ENCODE measurements around the gene LHFPL6. TPM values are rescaled to one million over a fixed set of nuclear protein-coding genes. Genes with fewer than 3 reads are reported as not detected.

Gene LHFPL6
- total RNA-seq, 3 donors from 2014 or later (not counting 1 experiment from before 2014, with no cell fraction given) = not detected

- ATAC-seq (no peak), DNase-seq (no peak)
- no peak for TF ChIP-seq CTCF (IDR thresholded peaks at IDR 0.05)
- Mint-ChIP-seq H3K4me1 (no peaks in the 10 kb centered on the region), H3K9me3 (peaks cover 3 to 4% of the 10 kb centered on the region in 2 donors), H3K27me3 (ENCODE audit: low read depth in 2 of 2) (peaks cover 0 to 4% of the 10 kb centered on the region in 2 donors), H3K27ac (no peak overlapping the region), H3K36me3 (no peaks in the 10 kb centered on the region), H3K4me3 (no peak overlapping the region)
- Histone ChIP-seq H3K4me3 (ENCODE audit: low read length) (no peak overlapping the region), H3K36me3 (ENCODE audit: control insufficient read depth, insufficient read depth, low read length) (no peaks in the 10 kb centered on the region), H3K4me1 (ENCODE audit: control insufficient read depth, insufficient read depth, low read length) (no peaks in the 10 kb centered on the region), H3K9me3 (ENCODE audit: control insufficient read depth, insufficient read depth, low read length) (no peaks in the 10 kb centered on the region), H3K27me3 (ENCODE audit: control insufficient read depth, insufficient read depth, low read length) (no peaks in the 10 kb centered on the region), H3K27ac (ENCODE audit: low read length) (no peak overlapping the region)
- intact Hi-C loops (cut with micrococcal nuclease) = no loop called here
- 65% methylated on average over 6 of the region's 6 CpGs for WGBS (ENCODE audit: insufficient coverage)
Measured at GRCh38 chr13:39490136-39490535, 112.9 kb downstream of the LHFPL6 start.

- Mint-ChIP-seq H3K36me3 (no peaks in the 10 kb centered on the region), H3K27ac (no peak overlapping the region), H3K9me3 (peaks cover 3 to 4% of the 10 kb centered on the region in 2 donors), H3K27me3 (ENCODE audit: low read depth in 2 of 2) (peaks cover 0 to 4% of the 10 kb centered on the region in 2 donors), H3K4me1 (no peaks in the 10 kb centered on the region), H3K4me3 (no peak overlapping the region)
- DNase-seq (no peak), ATAC-seq (no peak)
- Histone ChIP-seq H3K9me3 (ENCODE audit: control insufficient read depth, insufficient read depth, low read length) (no peaks in the 10 kb centered on the region), H3K27ac (ENCODE audit: low read length) (no peak overlapping the region), H3K36me3 (ENCODE audit: control insufficient read depth, insufficient read depth, low read length) (no peaks in the 10 kb centered on the region), H3K4me1 (ENCODE audit: control insufficient read depth, insufficient read depth, low read length) (no peaks in the 10 kb centered on the region), H3K4me3 (ENCODE audit: low read length) (no peak overlapping the region), H3K27me3 (ENCODE audit: control insufficient read depth, insufficient read depth, low read length) (no peaks in the 10 kb centered on the region)
- intact Hi-C loops (cut with micrococcal nuclease) = no loop called here
- TF ChIP-seq CTCF (IDR thresholded peaks at IDR 0.05) = no peak
Measured at GRCh38 chr13:39486758-39487157, 116.2 kb downstream of the LHFPL6 start.

- H3K4me3 Mint-ChIP-seq = no peak overlapping the region
- Histone ChIP-seq H3K27me3 (ENCODE audit: control insufficient read depth, insufficient read depth, low read length) (no peaks in the 10 kb centered on the region), H3K4me1 (ENCODE audit: control insufficient read depth, insufficient read depth, low read length) (no peaks in the 10 kb centered on the region), H3K27ac (ENCODE audit: low read length) (no peak overlapping the region), H3K36me3 (ENCODE audit: control insufficient read depth, insufficient read depth, low read length) (no peaks in the 10 kb centered on the region), H3K4me3 (ENCODE audit: low read length) (no peak overlapping the region), H3K9me3 (ENCODE audit: control insufficient read depth, insufficient read depth, low read length) (no peaks in the 10 kb centered on the region)
- no peaks in the 10 kb centered on the region for H3K4me1 Mint-ChIP-seq
- no peaks in the 10 kb centered on the region for H3K27me3 Mint-ChIP-seq (ENCODE audit: low read depth in 2 of 2)
- TF ChIP-seq CTCF (IDR thresholded peaks at IDR 0.05) = no peak
- H3K27ac Mint-ChIP-seq = no peak overlapping the region
- peaks cover 0 to 2% of the 10 kb centered on the region in 2 donors for H3K9me3 Mint-ChIP-seq
- ATAC-seq (no peak), DNase-seq (no peak)
- intact Hi-C loops (cut with micrococcal nuclease) = no loop called here
- H3K36me3 Mint-ChIP-seq = no peaks in the 10 kb centered on the region
Measured at GRCh38 chr13:39485314-39485700, 117.7 kb downstream of the LHFPL6 start.

GRCh38 chr13:39484506-39485313 is 118.3 kb downstream of the LHFPL6 start:
- DNase-seq (no peak), ATAC-seq (no peak)
- no CpG with 5 or more reads among the region's 4 CpGs for WGBS (ENCODE audit: insufficient coverage)
- no peak overlapping the region for H3K27ac ChIP-seq (ENCODE audit: low read length)
- no peaks in the 10 kb centered on the region for H3K27me3 ChIP-seq (ENCODE audit: control insufficient read depth, insufficient read depth, low read length)
- intact Hi-C loops (cut with micrococcal nuclease) = no loop called here
- no peak overlapping the region for H3K4me3 ChIP-seq (ENCODE audit: low read length)
- H3K4me1 ChIP-seq (ENCODE audit: control insufficient read depth, insufficient read depth, low read length) = no peaks in the 10 kb centered on the region
- Mint-ChIP-seq H3K27ac (no peak overlapping the region), H3K4me1 (no peaks in the 10 kb centered on the region), H3K9me3 (peaks cover 0 to 2% of the 10 kb centered on the region in 2 donors), H3K4me3 (no peak overlapping the region), H3K36me3 (no peaks in the 10 kb centered on the region), H3K27me3 (ENCODE audit: low read depth in 2 of 2) (no peaks in the 10 kb centered on the region)
- H3K9me3 ChIP-seq (ENCODE audit: control insufficient read depth, insufficient read depth, low read length) = no peaks in the 10 kb centered on the region
- H3K36me3 ChIP-seq (ENCODE audit: control insufficient read depth, insufficient read depth, low read length) = no peaks in the 10 kb centered on the region
- TF ChIP-seq CTCF (IDR thresholded peaks at IDR 0.05) = no peak

All from natural killer cell (primary cell).